NCI-H748 treated with DMSO at 0.1 percent for 48 hours (cell line): ENCODE measurements around the gene HK2.

Experiments used
- DNase-seq: peaks from one replicate; lab custom pipeline; 2025; lab: John Stamatoyannopoulos, UW

HK2 gene

GRCh38 chr2:74857215-74857614, 23.3 kb downstream of the HK2 start:
- DNase-seq, result no peak

GRCh38 chr2:74857725-74858124, 23.8 kb downstream of the HK2 start:
- no peak for DNase-seq

DNA sequence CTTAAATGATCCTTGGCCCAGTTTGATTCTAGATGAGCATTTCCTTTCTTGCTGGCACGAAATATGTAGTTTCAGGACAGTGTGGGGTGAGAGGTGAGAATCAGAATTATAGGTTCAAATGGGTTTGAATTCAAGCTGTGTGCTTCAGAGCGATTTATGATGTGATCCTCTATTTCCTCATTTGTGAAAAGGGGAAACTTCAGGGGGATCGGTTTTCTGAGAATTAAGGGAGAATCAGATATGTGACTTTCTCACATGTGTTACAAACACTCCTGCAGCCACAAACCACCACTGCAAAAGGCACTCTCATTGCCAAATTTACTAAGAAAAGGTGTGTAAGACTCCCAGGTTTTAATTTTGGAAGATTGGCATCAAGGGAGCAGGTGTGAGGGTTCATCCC, 24.4 kb downstream of the HK2 start:
- DNase-seq, result no peak

GRCh38 chr2:74860079-74860478, 26.2 kb downstream of the HK2 start:
- DNase-seq, result no peak

DNA sequence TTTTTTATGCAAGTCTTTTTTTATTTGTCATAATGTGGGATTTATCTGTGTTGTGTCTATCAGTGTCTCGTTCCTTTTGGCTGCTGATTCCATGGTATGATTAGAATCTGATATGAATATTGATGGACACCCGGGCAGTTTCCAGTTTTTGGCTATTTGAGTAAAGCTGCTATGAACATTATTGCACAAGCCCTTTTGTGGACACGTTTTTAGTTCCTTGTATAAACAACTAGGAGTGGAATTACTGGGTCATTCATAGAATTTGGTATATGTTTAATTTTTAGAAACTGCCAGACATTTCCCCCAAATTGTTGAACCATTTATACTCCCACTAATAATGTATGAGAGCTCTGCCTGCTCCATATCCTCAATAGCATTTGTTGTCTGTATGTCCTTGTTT, 26.6 kb downstream of the HK2 start:
- no peak for DNase-seq

DNA sequence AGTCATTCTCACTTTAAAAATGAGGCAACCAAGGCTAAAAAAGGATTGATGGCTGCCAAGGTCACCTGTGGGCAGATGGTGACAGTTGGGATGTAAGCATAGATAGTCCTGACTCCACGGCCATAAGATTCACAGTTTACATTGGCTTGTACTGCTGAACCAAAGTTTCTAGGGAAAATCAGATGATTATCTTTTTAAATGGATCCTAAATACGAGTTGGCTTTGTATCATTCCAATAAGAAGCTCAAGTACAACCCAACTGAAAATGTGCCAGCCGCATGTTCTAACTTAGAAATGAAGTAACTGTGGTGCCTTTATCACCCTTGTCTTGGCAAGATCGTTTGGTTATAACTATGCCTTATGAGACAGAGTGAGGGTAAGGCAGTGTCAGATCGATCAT, 27.6 kb downstream of the HK2 start:
- no peak for DNase-seq

GRCh38 chr2:74862020-74862964, 28.4 kb downstream of the HK2 start:
- DNase-seq, result no peak

DNA sequence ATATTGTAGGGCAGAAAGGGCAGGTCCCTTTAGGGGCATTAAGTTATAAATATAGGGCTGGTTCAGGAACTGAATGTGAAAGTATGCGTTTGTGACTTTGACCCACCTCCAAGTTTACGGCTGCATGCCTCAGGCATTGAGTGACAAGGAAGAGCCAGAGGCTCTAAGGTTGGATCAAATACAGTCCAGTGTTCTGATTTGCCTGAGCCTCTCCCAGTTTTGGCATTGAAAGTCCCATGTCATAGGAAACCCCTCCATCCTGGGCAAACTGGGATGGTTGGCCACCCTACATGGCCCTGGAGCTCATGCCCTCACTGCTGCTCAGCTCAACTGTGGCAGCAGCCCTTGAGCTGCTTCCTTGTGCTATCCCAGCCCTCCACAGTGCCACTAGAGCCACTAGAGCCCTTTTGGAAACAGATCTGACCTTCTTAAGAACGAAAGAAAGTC, 29.9 kb downstream of the HK2 start:
- no peak for DNase-seq

- no peak for DNase-seq
Measured at GRCh38 chr2:74864728-74865722, 31.1 kb downstream of the HK2 start.

DNA sequence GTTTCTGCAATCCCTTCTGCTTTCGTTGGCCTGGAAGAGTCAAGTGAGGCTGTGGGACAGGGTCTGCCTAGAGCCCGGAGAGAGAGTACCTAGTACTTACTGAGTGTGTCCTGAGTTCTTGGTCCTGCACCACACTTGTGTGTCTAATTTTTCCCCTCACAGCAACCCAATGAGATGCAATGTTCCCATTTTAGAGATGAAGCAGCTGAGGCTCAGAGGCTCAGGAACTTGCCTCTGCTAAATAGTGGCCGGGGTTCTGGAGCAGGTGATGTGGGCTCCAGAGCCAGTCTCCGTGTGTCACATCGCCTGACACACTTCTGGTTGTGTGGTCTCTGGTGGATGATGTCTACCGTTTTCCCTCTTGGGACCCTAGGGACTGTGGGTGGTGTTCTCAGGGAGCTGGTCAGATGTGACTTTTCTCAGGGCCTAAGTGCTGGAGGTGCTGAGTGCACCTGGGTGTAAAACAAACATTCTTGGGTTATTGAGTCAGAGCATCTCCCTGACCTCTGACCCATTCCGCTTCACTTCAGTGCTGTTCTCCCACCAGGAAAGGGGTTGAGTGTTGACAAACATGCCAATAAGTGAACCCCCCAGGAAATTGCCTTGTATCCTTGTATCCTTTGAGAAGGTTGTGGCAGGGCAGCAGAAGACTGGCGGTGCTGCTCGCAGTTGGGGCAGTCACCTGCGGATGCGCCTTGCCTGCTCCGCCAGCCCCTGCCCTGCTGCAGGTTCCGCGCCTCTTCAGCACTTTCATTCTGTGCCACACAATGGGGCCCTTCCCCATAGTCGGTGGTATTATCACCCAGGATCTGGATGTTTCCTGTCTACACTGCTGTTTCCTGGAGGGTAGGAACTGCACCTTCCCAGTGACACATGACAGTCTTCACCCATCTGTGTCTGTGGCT, 32.1 kb downstream of the HK2 start:
- DNase-seq, result no peak

- DNase-seq, result no peak
Measured at GRCh38 chr2:74867841-74868658, 34.1 kb downstream of the HK2 start.

DNA sequence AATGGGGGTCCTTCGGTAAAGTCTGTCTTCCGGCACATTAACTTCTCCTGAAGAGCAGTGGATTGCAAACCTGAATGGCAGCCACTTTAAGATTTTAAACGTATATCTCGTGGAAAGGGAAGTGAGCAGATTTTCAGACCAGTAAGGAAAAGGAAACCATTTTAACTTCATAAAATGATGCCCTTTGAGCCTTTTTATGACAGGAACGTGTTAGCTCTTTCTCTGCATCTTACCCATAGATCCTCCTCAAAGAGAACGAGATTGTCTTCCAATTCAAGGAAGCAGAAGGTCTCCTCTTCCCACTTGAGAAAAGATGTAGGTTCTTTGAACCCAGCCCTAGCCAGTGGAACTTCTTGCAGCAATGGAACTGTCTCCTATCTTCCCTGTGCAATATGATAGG, 35.6 kb downstream of the HK2 start:
- DNase-seq, result no peak

GRCh38 chr2:74870951-74871350, 37.0 kb downstream of the HK2 start:
- no peak for DNase-seq

- DNase-seq, result no peak
Measured at GRCh38 chr2:74871414-74871813, 37.5 kb downstream of the HK2 start.

GRCh38 chr2:74872389-74872836, 38.5 kb downstream of the HK2 start:
- DNase-seq, result no peak

DNA sequence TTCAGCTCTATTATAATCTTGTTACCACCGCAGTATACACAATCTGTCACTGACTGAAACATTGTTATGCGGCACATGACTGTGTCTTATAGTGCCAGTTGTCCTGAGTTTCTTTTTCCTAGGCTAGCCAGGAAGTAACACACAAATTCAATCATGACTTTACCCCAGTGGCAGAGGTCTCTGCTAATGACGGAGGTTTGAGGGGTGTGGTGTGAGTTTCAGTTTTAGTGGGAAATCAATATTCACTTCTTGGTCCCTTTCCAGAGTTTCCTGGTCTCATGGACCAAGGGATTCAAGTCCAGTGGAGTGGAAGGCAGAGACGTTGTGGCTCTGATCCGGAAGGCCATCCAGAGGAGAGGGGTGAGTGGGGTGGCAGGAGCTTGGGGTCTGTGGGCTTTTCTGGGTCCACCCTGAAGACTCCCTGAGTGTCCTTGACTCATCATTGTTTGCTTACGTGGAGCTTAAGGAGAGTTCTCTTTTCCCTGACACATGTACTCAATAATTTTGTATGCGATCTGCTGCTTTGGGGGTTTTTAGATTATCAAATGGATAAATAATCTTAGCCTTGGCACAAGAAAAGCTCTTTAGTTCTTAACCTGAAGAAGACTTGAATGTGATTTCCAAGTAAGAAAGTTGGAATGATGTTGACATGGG, 39.2 kb downstream of the HK2 start:
- no peak for DNase-seq

- no peak for DNase-seq
Measured at GRCh38 chr2:74873678-74874640, 40.0 kb downstream of the HK2 start.

GRCh38 chr2:74876081-74876886, 42.4 kb downstream of the HK2 start:
- DNase-seq, result peak; percentile 25
